ENCODE measurements around the gene PNPO.
A peak's percentile ranks its signal among the peaks of the same experiment; 100 is the strongest.

The PNPO gene

GRCh38 chr17:47941246-47942095, at the start of gene PNPO:
TSS of gene PNPO (plus strand) at chr17:47941571. CDS start at chr17:47941676, 105 bp downstream.
- DNase-seq = peak; percentile 100

DNA sequence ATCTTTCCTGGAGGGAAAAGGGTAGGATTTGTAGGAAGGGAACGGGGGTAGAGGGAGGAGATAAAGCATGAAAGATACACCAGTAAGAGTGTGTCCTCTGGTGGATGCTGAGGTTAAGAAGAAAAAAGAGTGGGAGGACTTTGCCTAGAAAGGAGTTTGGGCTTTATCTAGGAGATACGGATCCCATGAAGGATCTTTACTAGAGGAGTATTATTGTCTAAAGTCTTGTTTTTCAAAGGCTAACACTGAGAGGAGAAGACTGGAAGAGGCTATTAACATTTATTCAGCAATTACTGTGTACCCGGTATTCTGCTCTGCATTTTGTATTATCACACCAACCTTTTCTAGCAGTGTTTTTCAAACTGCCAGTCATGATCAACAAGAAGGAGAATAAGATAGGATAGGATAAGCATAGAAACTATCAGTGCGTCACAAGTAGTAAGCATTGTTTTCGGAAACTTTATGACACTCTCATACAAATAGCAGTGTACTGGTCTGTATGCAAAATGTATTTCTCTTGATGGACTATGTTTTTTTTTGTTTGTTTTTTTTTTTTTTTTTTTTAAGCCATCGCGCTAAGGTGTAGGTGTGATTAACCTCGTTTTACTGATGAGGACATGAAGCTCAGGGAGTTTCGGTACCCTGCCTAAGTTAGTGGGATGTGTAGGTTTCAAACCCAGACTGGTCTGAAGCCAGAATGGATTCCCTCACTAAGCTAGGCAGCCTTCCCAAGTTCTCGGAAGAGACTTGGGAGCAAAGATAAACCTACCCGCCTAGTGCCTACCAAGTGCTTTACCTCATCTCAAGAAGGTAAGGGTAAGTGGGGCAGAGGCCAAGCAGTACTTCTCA, 46.6 kb upstream of the PNPO start:
- DNase-seq = no peak

DNA sequence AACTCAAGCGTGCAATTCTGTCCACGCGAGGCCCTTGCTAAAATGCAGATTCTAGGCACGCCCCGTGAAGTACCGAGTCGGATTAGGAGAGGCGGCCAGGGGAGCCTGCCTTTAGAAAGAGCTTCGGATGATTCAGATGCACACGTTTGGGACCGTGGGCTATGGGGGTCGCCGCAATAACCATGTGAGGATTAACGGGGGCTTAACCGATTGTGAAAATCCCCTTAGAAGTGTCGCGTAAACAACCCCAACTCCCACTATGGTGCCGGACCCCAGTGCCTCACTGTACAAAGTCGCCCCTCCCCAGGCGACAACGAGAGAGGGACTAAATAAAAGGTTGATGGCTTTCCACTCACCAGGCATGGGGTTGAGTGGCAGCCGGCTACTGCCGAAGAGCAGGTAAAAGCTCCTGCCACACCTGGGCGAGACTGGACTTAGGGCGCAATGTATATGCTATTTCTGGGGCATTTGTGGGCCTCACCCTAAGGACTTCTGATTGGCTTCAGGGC, 46.0 kb upstream of the PNPO start:
- DNase-seq = no peak

- peak; percentile 100 for DNase-seq
These were observed 45.3 kb upstream of the PNPO start, which contains the start of gene SP2 for GRCh38 chr17:47895856-47896671. TSS of gene SP2 (plus strand) at chr17:47896236. CDS start at chr17:47896287, 51 bp downstream.

DNA sequence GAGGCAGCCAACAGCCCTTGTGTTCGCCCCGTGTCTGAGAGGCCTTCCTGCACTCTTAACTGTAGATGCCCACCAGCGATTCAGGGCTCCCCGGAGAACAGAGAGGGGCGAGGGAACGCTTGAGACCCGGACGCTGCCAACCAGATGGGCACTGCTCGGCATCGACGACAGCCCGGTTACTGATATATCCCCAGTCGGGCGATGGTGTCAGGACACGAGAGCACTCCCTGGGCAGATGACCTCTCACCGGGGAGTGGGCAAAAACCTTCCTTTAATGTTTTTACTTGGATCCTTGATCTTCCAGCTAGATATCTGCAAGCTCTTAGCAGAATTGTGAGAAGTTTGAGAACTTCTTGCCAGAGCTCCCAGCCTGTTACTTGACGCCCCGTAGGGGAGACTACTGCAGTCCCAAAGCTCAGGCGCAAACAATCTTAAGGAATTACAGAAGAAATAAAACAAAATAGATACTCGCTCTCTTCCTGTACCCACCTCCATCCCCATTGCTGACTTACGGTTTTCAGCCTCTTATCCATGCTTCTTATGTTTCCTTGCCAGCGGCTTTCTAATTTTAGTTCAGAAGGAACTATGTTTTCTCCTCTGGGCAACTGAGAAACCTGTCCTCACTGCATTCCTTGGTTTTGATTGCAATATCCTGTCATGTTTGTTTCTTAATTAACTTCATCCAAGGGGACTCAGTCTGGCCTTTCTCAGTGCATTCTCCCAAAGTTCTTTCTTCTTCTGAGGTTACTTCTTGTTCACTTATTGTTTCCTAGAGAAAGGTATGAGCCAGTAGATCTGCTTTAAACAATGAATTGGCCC, 44.5 kb upstream of the PNPO start:
- DNase-seq = no peak

DNA sequence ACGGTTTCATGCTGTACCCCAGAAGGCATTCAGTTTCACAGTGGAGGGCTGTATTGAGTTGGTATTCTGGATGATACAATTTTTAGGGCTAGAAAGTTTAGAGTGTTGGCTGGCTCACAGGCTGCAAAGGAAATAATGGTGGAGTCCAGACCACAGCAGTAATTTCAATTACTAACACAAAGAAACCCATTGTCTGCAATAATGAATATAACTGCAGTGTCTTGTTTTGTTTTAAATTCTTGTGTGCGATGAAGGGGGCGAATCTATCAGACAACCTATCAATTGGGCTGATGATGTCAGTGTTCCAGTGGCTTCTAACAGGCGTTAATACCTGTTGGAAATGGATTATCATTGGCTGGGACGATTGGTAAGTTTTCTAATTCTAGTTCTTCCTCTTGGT, 43.8 kb upstream of the PNPO start:
- DNase-seq = no peak

DNA sequence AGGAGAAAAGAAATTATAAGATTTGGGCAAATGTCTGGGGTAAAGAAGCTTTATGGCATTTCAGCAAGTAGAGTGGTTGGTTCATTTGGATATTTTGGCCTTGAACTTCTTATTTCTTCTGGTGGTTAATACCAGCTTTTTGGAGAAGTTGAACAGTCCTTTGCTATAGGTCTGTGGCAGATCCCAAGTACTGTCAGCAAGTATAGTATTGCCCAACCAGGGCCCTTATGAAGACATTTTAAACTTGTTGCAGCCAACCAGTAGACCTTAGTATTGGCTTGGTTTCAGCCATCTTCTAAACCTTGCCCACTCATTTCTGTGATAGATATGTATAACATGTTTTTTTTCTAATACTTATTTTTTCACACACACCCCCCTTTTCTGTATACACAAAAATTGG, 43.1 kb upstream of the PNPO start:
- DNase-seq = no peak

- DNase-seq = no peak
These were observed 41.7 kb upstream of the PNPO start for GRCh38 chr17:47899643-47900042.

- no peak for DNase-seq
These were observed 39.9 kb upstream of the PNPO start for GRCh38 chr17:47901423-47901822.

GRCh38 chr17:47902039-47902744, 39.2 kb upstream of the PNPO start:
- DNase-seq = no peak

GRCh38 chr17:47905221-47905733, 36.1 kb upstream of the PNPO start:
- DNase-seq = no peak

GRCh38 chr17:47906443-47906842, 34.9 kb upstream of the PNPO start:
- DNase-seq = no peak

DNA sequence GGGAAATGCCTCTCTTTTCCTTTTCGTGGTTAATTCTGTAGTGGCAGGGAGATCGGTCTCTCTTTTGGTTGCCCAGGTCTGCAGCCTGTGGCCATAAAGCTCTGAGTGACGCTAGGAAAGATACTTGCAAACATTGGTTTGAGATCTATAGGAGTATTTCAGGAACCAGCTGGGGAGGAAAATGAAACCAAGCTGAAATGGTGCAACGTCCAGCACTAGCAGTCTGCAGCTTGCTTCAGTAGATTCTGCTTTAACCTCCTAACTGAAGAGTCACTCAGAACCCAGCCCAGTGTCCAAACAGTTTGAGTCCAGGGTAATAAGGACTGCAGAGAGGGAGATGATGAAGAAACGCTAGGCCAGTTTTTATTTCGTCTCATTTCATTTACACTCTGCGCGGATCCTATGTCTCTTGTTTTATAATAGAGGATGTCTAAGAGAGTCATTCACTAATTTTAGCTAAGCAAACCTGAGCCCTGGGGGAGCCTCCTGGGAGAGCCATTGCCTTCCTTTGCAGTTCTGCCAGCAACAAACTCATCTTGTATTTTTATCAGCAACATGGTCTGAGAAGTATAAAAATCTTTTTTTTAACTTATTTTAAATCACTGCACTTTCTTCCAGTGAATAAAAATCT, 33.3 kb upstream of the PNPO start:
- DNase-seq = no peak

DNA sequence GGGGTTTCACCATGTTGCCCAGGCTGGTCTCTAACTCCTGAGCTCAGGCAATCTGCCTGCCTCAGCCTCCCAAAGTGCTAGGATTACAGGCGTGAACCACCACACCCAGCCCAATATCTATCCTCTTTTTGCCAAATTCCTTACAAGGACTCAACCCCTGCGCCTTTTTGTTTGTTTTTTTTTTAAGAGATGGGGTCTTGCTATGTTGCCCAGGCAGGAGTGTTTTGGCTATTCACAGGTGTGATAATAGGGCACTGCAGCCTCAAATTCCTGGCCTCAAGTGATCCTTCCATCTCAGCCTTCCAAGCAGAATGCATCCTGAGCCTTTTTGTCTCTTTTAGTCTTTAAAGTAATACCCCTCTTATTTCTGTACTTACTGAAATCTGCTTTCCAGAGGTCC, 28.3 kb upstream of the PNPO start:
- DNase-seq = no peak

- no peak for DNase-seq
These were observed 26.9 kb upstream of the PNPO start for GRCh38 chr17:47914306-47914948.

DNA sequence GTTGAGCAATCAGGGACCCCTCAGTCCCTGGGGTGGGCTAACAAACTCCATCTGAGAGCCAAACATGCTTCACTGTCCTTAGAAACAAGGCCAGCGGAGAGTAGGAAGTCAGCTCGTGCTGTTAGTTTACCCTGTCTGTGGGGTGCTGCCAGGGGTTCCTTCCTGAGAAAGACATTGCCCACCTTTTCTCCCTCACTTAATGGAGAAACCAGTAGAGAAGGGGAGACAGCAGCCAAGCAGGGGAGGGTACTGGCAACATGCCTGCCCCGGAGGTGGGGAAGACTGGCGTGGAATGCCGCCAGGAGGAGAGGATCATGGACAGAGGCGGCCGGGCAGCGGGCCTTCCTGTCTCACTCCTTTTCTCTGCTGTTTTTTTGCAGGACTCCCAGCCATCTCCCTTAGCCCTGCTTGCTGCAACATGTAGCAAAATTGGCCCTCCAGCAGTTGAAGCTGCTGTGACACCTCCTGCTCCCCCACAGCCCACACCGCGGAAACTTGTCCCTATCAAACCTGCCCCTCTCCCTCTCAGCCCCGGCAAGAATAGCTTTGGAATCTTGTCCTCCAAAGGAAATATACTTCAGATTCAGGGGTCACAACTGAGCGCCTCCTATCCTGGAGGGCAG, 25.5 kb upstream of the PNPO start:
- no peak for DNase-seq

DNA sequence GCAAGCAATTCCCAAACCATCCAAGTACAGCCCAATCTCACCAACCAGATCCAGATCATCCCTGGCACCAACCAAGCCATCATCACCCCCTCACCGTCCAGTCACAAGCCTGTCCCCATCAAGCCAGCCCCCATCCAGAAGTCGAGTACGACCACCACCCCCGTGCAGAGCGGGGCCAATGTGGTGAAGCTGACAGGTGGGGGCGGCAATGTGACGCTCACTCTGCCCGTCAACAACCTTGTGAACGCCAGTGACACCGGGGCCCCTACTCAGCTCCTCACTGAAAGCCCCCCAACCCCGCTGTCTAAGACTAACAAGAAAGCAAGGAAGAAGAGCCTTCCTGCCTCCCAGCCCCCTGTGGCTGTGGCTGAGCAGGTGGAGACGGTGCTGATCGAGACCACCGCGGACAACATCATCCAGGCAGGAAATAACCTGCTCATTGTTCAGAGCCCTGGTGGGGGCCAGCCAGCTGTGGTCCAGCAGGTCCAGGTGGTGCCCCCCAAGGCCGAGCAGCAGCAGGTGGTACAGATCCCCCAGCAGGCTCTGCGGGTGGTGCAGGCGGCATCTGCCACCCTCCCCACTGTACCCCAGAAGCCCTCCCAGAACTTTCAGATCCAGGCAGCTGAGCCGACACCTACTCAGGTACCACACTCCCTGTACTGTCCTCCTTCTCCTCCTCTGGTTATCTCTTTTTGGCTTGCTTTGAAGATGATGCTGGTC, 24.7 kb upstream of the PNPO start:
- no peak for DNase-seq

GRCh38 chr17:47917581-47917980, 23.8 kb upstream of the PNPO start:
- DNase-seq = no peak

DNA sequence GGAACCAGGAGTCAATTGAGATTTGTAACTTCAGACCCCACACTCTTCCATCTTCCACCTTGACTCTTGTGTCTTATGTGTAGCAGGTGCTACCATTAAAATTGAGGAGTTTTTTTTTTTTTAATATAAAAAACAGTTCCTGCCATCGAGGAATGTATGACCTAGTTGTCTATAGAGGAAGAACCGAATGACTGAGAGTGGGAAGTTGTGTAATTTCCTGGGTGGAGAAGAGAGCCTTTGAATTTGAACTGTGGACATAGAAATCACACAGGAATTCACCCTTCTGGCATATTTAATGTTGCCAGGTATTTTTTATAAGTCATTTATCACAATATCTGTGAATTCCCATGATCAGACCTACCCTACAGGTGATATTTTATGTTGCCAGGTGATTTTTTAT, 23.4 kb upstream of the PNPO start:
- no peak for DNase-seq
